GM21825 (cell line): Measurements from ENCODE around the gene COL4A2.

ENCODE experiments used
- ATAC-seq: cut with Tn5 transposase; IDR thresholded peaks from one replicate; pipeline ENCODE4 v1.9.1; 2021; ENCODE audit warnings: mild to moderate bottlenecking, moderate library complexity; ENCODE audit not compliant: unreplicated experiment

COL4A2 gene

GRCh38 chr13:110306960-110307766 lies at the start of gene COL4A2, which contains the start of gene COL4A1:
Gene COL4A2 (plus strand): TSS chr13:110307284. CDS start chr13:110307904, 620 bp downstream.
Gene COL4A1 (minus strand): TSS chr13:110307157. CDS start chr13:110307027, 130 bp downstream.
- no peak for ATAC-seq

DNA sequence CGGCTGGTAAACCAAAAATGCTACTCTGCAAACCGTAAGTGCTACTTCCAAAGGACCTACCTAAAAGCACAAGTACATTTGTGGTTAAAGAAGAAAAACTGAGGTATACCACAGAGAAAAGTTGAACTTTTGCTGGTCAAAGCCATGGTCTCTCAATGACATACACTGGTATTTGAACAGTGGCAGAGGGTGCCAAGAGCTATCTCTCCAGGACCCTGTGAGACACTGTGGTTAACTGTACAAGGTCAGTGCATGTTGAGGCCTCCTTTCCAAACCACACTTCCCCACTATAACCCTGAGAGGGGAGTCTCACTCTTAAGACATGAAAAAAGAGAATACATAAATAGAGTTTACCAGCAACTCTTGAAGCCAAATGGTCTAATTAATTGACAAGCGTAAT lies 49.7 kb upstream of the COL4A2 start:
- no peak for ATAC-seq

- ATAC-seq, result no peak
Measured at GRCh38 chr13:110258876-110259631, 48.0 kb upstream of the COL4A2 start.

GRCh38 chr13:110259651-110260050 lies 47.4 kb upstream of the COL4A2 start:
- ATAC-seq, result no peak

- no peak for ATAC-seq
Measured at GRCh38 chr13:110261166-110262081, 45.7 kb upstream of the COL4A2 start.

DNA sequence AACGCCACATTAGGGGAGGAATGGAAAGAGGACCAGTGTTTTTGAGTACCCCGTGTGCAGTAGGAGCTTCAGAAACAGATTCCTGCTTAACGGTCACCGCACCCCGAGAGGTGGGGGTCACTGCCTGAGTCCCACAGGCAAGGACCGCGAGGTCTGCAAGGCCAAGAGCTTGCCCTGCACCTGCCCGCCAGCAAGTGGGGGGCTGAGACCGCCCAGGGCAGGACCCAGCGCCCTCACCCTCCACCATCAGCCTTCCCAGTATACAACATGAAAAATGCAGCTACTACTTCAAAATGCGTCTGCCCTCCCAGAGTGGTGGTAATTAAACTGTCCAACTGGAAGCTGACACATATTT lies 45.0 kb upstream of the COL4A2 start:
- ATAC-seq, result no peak

DNA sequence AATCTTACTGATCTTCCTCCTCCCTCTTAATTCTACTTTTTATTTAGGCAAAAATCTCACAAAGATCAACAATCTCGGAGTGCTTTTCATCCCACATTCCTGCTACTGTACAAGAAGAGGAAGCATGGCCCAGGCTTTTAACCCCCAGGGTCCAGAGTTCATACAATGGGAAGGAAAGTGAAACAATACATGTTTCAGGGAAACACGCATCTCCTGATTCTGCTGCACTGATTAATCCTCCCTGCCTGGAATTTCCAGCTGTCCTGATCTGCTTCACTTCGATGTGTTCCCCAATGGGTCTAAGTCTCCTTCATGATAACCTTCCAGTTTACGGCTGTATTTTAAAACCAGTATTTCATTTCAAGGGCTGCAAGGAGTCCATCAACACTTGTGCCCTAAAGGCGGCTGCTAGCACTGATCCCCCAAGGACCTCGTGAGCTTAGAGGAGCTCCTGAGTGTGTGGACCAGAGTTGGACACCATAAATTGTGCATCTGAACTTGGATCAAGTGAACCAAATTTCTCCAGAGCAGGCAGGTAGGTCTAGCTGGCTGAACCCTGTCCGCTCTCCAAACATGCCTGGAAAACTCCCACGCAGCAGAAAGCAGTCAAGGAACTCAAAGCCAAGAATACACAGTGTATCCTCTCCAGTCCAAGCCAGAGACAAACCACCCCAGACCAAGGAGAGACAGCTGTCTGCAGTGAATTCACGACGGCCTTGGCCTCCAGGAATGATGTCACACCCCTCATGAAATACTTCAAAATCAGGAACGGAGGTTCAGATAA lies 44.4 kb upstream of the COL4A2 start:
- ATAC-seq, result no peak

DNA sequence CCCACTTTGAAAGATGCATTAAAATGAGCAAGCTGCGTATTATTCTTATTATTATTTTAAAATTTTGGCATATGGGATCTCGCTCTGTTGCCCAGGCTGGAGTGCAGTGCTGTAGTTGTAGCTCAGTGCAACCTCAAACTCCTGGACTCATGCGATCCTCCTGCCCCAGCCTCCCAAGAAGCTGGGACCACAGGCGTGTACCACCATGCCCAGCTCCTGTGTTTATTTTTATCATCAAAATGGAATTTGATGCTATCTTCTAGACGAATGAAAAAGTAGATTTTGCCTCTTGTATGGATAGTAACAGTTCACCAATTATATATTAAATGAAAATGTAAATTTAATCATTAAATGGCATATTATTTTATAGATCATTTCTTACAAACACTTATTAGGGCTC lies 43.7 kb upstream of the COL4A2 start:
- ATAC-seq, result no peak

GRCh38 chr13:110263888-110264287 lies 43.2 kb upstream of the COL4A2 start:
- ATAC-seq, result no peak

GRCh38 chr13:110264685-110265275 lies 42.3 kb upstream of the COL4A2 start:
- no peak for ATAC-seq

DNA sequence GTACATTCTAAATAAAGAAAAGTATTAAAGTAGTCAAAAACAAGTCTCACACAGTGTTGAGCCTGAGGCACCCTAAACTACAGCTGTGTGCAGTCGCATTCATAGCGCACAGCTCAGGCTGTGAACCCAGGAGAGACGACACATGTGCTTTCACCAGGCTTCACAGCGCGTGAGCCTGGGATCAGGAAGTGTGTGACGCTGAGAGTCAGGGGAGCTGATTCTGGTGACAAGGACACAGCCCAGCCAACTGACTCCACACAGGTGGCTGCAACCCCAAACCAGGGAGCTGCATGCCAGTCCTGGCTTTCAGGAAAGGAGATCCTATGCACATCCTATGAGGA lies 41.8 kb upstream of the COL4A2 start:
- ATAC-seq, result no peak

- no peak for ATAC-seq
Measured at GRCh38 chr13:110265682-110266430, 41.2 kb upstream of the COL4A2 start.

DNA sequence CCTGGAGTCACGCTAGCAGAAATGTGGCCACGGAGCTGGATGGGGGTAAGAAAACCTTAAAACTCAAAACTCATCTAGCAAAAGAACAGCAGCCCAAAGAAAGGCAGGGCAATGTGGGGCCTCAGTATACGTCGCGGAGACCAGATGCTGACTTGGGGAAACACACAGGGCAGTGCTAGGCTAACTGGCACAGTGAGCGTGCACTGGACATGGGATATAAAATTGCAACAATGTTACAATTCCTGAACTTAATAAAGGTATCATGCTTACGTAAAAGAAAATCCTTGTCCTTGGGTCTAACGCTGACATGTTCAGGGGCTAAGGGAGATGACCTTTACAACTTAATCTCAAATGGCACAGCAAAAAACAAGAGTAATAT lies 40.7 kb upstream of the COL4A2 start:
- no peak for ATAC-seq

DNA sequence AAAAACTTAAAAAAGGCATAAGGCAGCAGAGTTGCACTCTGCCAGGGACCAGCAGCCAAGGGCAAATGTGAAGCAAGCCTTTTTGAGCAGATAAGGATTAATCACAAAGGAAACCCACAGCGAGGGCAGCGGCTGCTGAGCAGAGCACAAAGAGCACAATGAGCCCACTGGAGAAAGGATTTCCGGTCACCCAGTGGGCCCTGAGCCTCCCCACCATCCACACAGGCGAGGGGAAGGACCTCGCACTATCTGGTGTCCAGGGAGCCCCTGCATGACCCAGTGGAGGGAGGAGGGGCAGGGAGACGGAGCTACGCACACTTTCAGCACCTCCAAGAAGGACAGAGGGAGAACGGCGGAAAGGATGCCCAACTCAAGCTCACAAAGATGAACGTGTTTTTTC lies 40.1 kb upstream of the COL4A2 start:
- no peak for ATAC-seq

GRCh38 chr13:110268061-110268460 lies 39.0 kb upstream of the COL4A2 start:
- no peak for ATAC-seq

- ATAC-seq, result no peak
Measured at GRCh38 chr13:110268576-110269185, 38.4 kb upstream of the COL4A2 start.

GRCh38 chr13:110269509-110270185 lies 37.4 kb upstream of the COL4A2 start:
- ATAC-seq, result no peak

- no peak for ATAC-seq
Measured at GRCh38 chr13:110270507-110270906, 36.6 kb upstream of the COL4A2 start.
